Measurements from ENCODE around the gene ATAD3B. TPM values are rescaled to one million over a fixed set of nuclear protein-coding genes. Genes with fewer than 3 reads are reported as not detected.

The ATAD3B gene
- total RNA-seq, 4 donors from 2014 or later = 3.5 to 7.1 (median 5.9) TPM

GRCh38 chr1:1424707-1425106, 46.9 kb upstream of the ATAD3B start:
- peaks cover 3 to 5% of the 10 kb centered on the region in 2 donors for H3K4me1 ChIP-seq
- no peak overlapping the region for H3K27ac ChIP-seq
- no peaks in the 10 kb centered on the region for H3K36me3 ChIP-seq
- ATAC-seq = no peak
- peaks cover 2 to 9% (median 4%) of the 10 kb centered on the region in 3 donors for H3K27me3 ChIP-seq
- no peak for DNase-seq
- in situ Hi-C loops (cut with MboI; ENCODE audit: low sequenced_read_pairs in 4 of 4) (no loop called here), intact Hi-C loops (cut with DNase I; ENCODE audit: low total_unique reads) (no loop called here)
- no peaks in the 10 kb centered on the region for H3K9me3 ChIP-seq
- no peak overlapping the region for H3K4me3 ChIP-seq
- TF ChIP-seq CTCF (IDR thresholded peaks at IDR 0.05 in 4 of 5, conservative IDR thresholded peaks at IDR 0.05 in 1 of 5) (no peak), POLR2A (IDR thresholded peaks at IDR 0.05) (no peak)

GRCh38 chr1:1425426-1425752, 46.2 kb upstream of the ATAD3B start:
- peaks cover 10 to 12% of the 10 kb centered on the region in 2 donors for H3K4me1 ChIP-seq
- no peak overlapping the region for H3K4me3 ChIP-seq
- H3K27me3 ChIP-seq = peaks cover 2 to 9% (median 4%) of the 10 kb centered on the region in 3 donors
- in situ Hi-C loops (cut with MboI; ENCODE audit: low sequenced_read_pairs in 4 of 4) (no loop called here), intact Hi-C loops (cut with DNase I; ENCODE audit: low total_unique reads) (no loop called here)
- TF ChIP-seq CTCF (IDR thresholded peaks at IDR 0.05 in 4 of 5, conservative IDR thresholded peaks at IDR 0.05 in 1 of 5) = no peak
- DNase-seq (no peak), ATAC-seq (no peak)
- no peaks in the 10 kb centered on the region for H3K36me3 ChIP-seq
- no peak overlapping the region for H3K27ac ChIP-seq
- no peaks in the 10 kb centered on the region for H3K9me3 ChIP-seq

- in situ Hi-C loops (cut with MboI; ENCODE audit: low sequenced_read_pairs in 4 of 4) = no loop called here
Measured at GRCh38 chr1:1425753-1426495, 45.6 kb upstream of the ATAD3B start.

GRCh38 chr1:1426496-1427105, 45.0 kb upstream of the ATAD3B start:
- Histone ChIP-seq H3K27ac (no peak overlapping the region), H3K4me3 (no peak overlapping the region)

More at GRCh38 chr1:1425753-1426495, 45.6 kb upstream of the ATAD3B start:
- intact Hi-C loops (cut with DNase I; ENCODE audit: low total_unique reads) = no loop called here
- DNase-seq (no peak), ATAC-seq (no peak)
- Histone ChIP-seq H3K4me1 (peaks cover 14% of the 10 kb centered on the region in 2 donors), H3K27me3 (peaks cover 2 to 9% (median 4%) of the 10 kb centered on the region in 3 donors), H3K36me3 (no peaks in the 10 kb centered on the region), H3K9me3 (no peaks in the 10 kb centered on the region), H3K4me3 (no peak overlapping the region), H3K27ac (no peak overlapping the region)
- TF ChIP-seq CTCF (IDR thresholded peaks at IDR 0.05 in 4 of 5, conservative IDR thresholded peaks at IDR 0.05 in 1 of 5) = no peak
- TF ChIP-seq POLR2A (IDR thresholded peaks at IDR 0.05) = no peak

More at GRCh38 chr1:1426496-1427105, 45.0 kb upstream of the ATAD3B start:
- ATAC-seq = no peak
- Histone ChIP-seq H3K36me3 (no peaks in the 10 kb centered on the region), H3K9me3 (no peaks in the 10 kb centered on the region), H3K4me1 (peaks cover 20 to 21% of the 10 kb centered on the region in 2 donors), H3K27me3 (peaks cover 2 to 9% (median 4%) of the 10 kb centered on the region in 3 donors)
- in situ Hi-C loops (cut with MboI; ENCODE audit: low sequenced_read_pairs in 4 of 4) = no loop called here
- intact Hi-C loops (cut with DNase I; ENCODE audit: low total_unique reads) = no loop called here
- DNase-seq = no peak
- TF ChIP-seq POLR2A (IDR thresholded peaks at IDR 0.05) (no peak), CTCF (IDR thresholded peaks at IDR 0.05 in 4 of 5, conservative IDR thresholded peaks at IDR 0.05 in 1 of 5) (no peak)
